OCI-LY7 (cell line): ENCODE results near the gene ASIC2.

Experiments
- EZH2phosphoT487 ChIP-seq: fragments of 200-600 bp; sonication (generic); IDR thresholded peaks from 2 replicates; pipeline ENCODE4 v1.6.1; 2018; ENCODE audit warnings: low read depth, borderline replicate concordance, mild to moderate bottlenecking, mixed run types, antibody characterized with exemption, low read length, moderate library complexity, mixed read lengths
- TF ChIP-seq, protein P1 (sequence below): fragments of 200-600 bp; sonication (generic); conservative IDR thresholded peaks from 2 replicates; pipeline ENCODE4 v1.5.1; 2014; ENCODE audit warnings: mild to moderate bottlenecking, antibody characterized with exemption, low read length, moderate library complexity, mixed read lengths

DNA sequence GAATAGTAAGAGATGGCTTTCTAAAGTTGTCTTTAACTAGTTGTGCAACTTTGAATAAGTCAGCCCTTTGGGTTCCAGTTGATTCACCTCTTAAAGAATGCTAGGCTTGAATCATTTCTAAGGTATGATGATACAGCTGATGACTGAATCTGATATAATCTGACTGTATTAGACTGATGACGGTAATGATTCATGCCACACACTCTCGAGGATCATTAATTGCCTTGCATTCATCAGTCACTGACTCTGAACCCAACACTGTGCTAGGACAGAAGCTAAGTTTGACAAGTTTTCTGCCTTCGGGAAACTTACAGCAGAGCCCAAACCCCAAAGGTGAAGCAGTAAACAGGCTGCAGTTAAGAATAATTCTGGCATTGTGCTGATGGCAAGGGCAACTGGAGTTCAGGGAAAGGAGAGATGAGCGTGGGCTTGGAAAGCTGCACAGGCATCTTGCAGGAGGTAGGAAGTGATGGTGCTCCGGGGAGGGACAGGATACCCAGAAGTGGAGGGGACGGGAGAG, 25.8 kb downstream of the ASIC2 start:
- TF ChIP-seq, protein P1, sequence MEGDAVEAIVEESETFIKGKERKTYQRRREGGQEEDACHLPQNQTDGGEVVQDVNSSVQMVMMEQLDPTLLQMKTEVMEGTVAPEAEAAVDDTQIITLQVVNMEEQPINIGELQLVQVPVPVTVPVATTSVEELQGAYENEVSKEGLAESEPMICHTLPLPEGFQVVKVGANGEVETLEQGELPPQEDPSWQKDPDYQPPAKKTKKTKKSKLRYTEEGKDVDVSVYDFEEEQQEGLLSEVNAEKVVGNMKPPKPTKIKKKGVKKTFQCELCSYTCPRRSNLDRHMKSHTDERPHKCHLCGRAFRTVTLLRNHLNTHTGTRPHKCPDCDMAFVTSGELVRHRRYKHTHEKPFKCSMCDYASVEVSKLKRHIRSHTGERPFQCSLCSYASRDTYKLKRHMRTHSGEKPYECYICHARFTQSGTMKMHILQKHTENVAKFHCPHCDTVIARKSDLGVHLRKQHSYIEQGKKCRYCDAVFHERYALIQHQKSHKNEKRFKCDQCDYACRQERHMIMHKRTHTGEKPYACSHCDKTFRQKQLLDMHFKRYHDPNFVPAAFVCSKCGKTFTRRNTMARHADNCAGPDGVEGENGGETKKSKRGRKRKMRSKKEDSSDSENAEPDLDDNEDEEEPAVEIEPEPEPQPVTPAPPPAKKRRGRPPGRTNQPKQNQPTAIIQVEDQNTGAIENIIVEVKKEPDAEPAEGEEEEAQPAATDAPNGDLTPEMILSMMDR, result no peak
- no peak for TF ChIP-seq EZH2phosphoT487
